Kidney capillary endothelial cell (primary cell): Measurements from ENCODE around the gene DNAH2.
"Not testable (repeated sequence)": the region's sequence is repeated elsewhere in the genome, so short reads cannot be mapped to it uniquely, and the experiment has no call there.

ENCODE experiments used
- DNase-seq: peaks from one replicate; pipeline ENCODE4 v3.0.0-alpha.2; 2018; ENCODE audit warnings: low spot score

Gene DNAH2

GRCh38 chr17:7777017-7777416 is 59.5 kb downstream of the DNAH2 start:
- no peak for DNase-seq

- DNase-seq, result no peak
These were observed 63.2 kb downstream of the DNAH2 start for GRCh38 chr17:7780736-7781135.

GRCh38 chr17:7781429-7781828 is 63.9 kb downstream of the DNAH2 start:
- no peak for DNase-seq

- DNase-seq, result no peak
These were observed 64.7 kb downstream of the DNAH2 start for GRCh38 chr17:7782240-7782639.

- DNase-seq, result no peak
These were observed 69.3 kb downstream of the DNAH2 start for GRCh38 chr17:7786866-7787265.

GRCh38 chr17:7789131-7789530 is 71.6 kb downstream of the DNAH2 start:
- DNase-seq, result no peak

- DNase-seq, result no peak
These were observed 72.6 kb downstream of the DNAH2 start for GRCh38 chr17:7790150-7790549.

GRCh38 chr17:7792611-7793010 is 75.1 kb downstream of the DNAH2 start:
- no peak for DNase-seq

- DNase-seq, result no peak
These were observed 76.6 kb downstream of the DNAH2 start for GRCh38 chr17:7794075-7794663.

- no peak for DNase-seq
These were observed 80.4 kb downstream of the DNAH2 start for GRCh38 chr17:7797976-7798375.

- no peak for DNase-seq
These were observed 81.3 kb downstream of the DNAH2 start for GRCh38 chr17:7798839-7799238.

GRCh38 chr17:7803981-7804380 is 86.4 kb downstream of the DNAH2 start:
- DNase-seq, result peak; percentile 23

- no peak for DNase-seq
These were observed 89.0 kb downstream of the DNAH2 start for GRCh38 chr17:7806587-7806986.

GRCh38 chr17:7807206-7807605 is 89.7 kb downstream of the DNAH2 start:
- DNase-seq, result no peak

- no peak for DNase-seq
These were observed 91.7 kb downstream of the DNAH2 start for GRCh38 chr17:7809086-7809790.

- not testable (repeated sequence) for DNase-seq
These were observed 92.3 kb downstream of the DNAH2 start for GRCh38 chr17:7809791-7810343.

GRCh38 chr17:7811251-7811650 is 93.7 kb downstream of the DNAH2 start:
- no peak for DNase-seq

- DNase-seq, result no peak
These were observed 97.4 kb downstream of the DNAH2 start for GRCh38 chr17:7814969-7815368.

GRCh38 chr17:7816926-7817642 is 99.5 kb downstream of the DNAH2 start:
- DNase-seq, result no peak

GRCh38 chr17:7817643-7817964 is 100.1 kb downstream of the DNAH2 start:
- no peak for DNase-seq

- DNase-seq, result no peak
These were observed 100.5 kb downstream of the DNAH2 start for GRCh38 chr17:7818026-7818425.

GRCh38 chr17:7818746-7819645 is 101.5 kb downstream of the DNAH2 start:
- DNase-seq, result no peak
